ENCODE results near the gene SLC37A1.
"Not testable (repeated sequence)": the region's sequence is repeated elsewhere in the genome, so short reads cannot be mapped to it uniquely, and the experiment has no call there.

SLC37A1 gene

GRCh38 chr21:42468491-42469131 is 45.0 kb upstream of the SLC37A1 start:
- TF ChIP-seq, protein P1, sequence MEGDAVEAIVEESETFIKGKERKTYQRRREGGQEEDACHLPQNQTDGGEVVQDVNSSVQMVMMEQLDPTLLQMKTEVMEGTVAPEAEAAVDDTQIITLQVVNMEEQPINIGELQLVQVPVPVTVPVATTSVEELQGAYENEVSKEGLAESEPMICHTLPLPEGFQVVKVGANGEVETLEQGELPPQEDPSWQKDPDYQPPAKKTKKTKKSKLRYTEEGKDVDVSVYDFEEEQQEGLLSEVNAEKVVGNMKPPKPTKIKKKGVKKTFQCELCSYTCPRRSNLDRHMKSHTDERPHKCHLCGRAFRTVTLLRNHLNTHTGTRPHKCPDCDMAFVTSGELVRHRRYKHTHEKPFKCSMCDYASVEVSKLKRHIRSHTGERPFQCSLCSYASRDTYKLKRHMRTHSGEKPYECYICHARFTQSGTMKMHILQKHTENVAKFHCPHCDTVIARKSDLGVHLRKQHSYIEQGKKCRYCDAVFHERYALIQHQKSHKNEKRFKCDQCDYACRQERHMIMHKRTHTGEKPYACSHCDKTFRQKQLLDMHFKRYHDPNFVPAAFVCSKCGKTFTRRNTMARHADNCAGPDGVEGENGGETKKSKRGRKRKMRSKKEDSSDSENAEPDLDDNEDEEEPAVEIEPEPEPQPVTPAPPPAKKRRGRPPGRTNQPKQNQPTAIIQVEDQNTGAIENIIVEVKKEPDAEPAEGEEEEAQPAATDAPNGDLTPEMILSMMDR (IDR thresholded peaks at IDR 0.05; ENCODE audit: low read depth, low read length), result no peak
- in situ Hi-C loops (cut with HindIII; ENCODE audit: low sequenced_read_pairs), result no loop called here
- DNase-seq (ENCODE audit: low read depth, low spot score), result no peak

DNA sequence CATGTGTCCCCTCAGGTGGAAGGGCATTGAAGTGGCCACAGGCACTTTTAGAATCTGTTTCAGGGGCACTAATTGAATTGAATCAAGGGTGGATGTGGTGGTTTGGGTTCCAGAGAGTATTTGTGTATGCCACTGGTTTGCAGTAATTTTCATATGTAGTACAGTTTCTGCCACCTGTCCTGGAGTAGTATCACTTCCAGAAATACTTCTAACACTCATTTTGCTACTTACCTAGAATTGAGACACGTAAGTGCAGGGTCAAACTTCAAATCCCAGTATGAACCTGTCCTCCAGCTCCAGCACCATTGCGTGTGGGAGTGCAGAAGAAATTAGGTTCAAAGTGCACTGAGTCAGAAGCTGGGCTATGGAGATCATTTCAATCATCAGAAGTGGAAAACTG is 44.4 kb upstream of the SLC37A1 start:
- no peak overlapping the region for H3K4me3 ChIP-seq (ENCODE audit: low read depth, low read length)
- TF ChIP-seq, protein P1 (IDR thresholded peaks at IDR 0.05; ENCODE audit: low read depth, low read length), result no peak
- DNase-seq (ENCODE audit: low read depth, low spot score), result no peak
- in situ Hi-C loops (cut with HindIII; ENCODE audit: low sequenced_read_pairs), result no loop called here

More at GRCh38 chr21:42468491-42469131, 45.0 kb upstream of the SLC37A1 start:
- H3K4me3 ChIP-seq (ENCODE audit: low read depth, low read length), result no peak overlapping the region

DNA sequence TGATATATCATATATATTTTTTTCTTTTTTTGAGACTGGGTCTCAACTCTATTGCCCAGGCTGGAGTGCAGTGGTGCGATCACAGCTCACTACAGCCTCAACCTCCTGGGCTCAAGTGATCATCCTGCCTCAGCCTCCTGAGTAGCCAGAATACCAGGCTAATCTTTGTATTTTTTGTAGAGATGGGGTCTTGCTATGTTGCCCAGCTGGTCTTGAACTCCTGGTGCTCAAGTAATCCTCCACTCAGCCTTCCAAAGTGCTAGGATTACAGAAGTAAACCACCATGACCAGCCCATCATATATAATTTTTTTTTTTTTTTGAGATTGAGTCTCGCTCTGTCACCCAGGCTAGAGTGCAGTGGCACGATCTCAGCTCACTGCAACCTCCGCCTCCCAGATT is 43.9 kb upstream of the SLC37A1 start:
- DNase-seq (ENCODE audit: low read depth, low spot score); H3K4me3 ChIP-seq (ENCODE audit: low read depth, low read length); in situ Hi-C loops (cut with HindIII; ENCODE audit: low sequenced_read_pairs): not testable (repeated sequence)

DNA sequence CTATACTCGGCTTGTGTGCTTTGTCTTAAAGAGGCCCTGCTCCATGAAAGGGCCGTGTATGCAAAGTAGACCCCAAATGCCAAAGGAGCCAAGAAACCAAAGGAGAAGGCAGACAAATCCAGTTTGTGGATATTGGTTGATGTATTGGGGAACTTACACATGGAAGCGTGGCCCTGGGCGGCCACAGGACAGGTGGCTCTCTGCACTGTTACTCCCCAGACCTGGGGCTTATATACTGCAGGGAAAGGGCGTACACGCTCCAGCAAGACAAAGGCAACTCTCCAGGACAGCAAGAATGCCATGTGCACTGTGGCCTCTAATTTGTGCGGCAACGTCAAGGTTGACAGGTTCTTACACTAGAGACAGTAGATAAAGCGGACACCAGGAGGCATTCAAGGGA is 42.4 kb upstream of the SLC37A1 start:
- TF ChIP-seq, protein P1 (IDR thresholded peaks at IDR 0.05; ENCODE audit: low read depth, low read length), result no peak
- no peak overlapping the region for H3K4me3 ChIP-seq (ENCODE audit: low read depth, low read length)
- no peak for DNase-seq (ENCODE audit: low read depth, low spot score)
- in situ Hi-C loops (cut with HindIII; ENCODE audit: low sequenced_read_pairs), result no loop called here

GRCh38 chr21:42471716-42472330 is 41.8 kb upstream of the SLC37A1 start:
- TF ChIP-seq, protein P1 (IDR thresholded peaks at IDR 0.05; ENCODE audit: low read depth, low read length), result no peak
- H3K4me3 ChIP-seq (ENCODE audit: low read depth, low read length), result no peak overlapping the region
- in situ Hi-C loops (cut with HindIII; ENCODE audit: low sequenced_read_pairs), result no loop called here
- DNase-seq (ENCODE audit: low read depth, low spot score), result no peak

DNA sequence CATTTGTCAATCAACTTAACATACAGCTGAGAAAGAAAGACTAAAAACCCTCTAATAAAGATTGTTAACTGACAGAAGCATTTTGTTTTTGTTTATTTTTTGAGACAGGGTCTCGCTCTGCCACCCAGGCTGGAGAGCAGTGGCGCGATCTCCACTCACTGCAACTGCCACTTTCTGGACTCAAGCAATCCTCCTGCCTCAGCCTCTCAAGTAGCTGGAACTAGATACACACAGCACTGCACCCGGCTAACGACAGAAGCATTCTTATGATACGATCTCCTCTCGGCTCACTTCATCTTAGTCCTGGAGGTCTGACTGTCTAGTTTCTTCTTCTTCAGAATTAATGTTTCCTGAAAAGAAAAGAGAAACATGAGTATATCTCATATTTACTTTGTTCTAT is 41.1 kb upstream of the SLC37A1 start:
- TF ChIP-seq, protein P1 (IDR thresholded peaks at IDR 0.05; ENCODE audit: low read depth, low read length), result no peak

GRCh38 chr21:42473498-42474042 is 40.1 kb upstream of the SLC37A1 start:
- no peak for DNase-seq (ENCODE audit: low read depth, low spot score)
- TF ChIP-seq, protein P1 (IDR thresholded peaks at IDR 0.05; ENCODE audit: low read depth, low read length), result no peak
- H3K4me3 ChIP-seq (ENCODE audit: low read depth, low read length), result no peak overlapping the region
- in situ Hi-C loops (cut with HindIII; ENCODE audit: low sequenced_read_pairs), result no loop called here

More for the DNA sequence above, 41.1 kb upstream of the SLC37A1 start:
- no peak overlapping the region for H3K4me3 ChIP-seq (ENCODE audit: low read depth, low read length)
- no peak for DNase-seq (ENCODE audit: low read depth, low spot score)
- in situ Hi-C loops (cut with HindIII; ENCODE audit: low sequenced_read_pairs), result no loop called here

Data from astrocyte of the spinal cord (primary cell).